ES-I3 (cell line): Measurements from ENCODE around the gene SPACA1.
"Not testable (repeated sequence)": the region's sequence is repeated elsewhere in the genome, so short reads cannot be mapped to it uniquely, and the experiment has no call there.

Experiments
- H3K36me3 ChIP-seq: 2 replicates; pipeline ENCODE4 v1.6.1; 2013; ENCODE audit warnings: mild to moderate bottlenecking, low read length, control low read depth, moderate library complexity; ENCODE audit not compliant: insufficient read depth
- H3K4me1 ChIP-seq: 2 replicates; pipeline ENCODE4 v1.6.1; 2013; ENCODE audit warnings: mild to moderate bottlenecking, control low read depth, low read length; ENCODE audit not compliant: insufficient read depth
- H3K9ac ChIP-seq: 2 replicates; pipeline ENCODE4 v1.6.1; 2013; ENCODE audit warnings: low read depth, mild to moderate bottlenecking, low read length, moderate library complexity
- H3K9me3 ChIP-seq: 2 replicates; pipeline ENCODE4 v1.6.1; 2013; ENCODE audit warnings: mild to moderate bottlenecking, low read length, moderate library complexity; ENCODE audit not compliant: control insufficient read depth, insufficient read depth

The SPACA1 gene, protein sequence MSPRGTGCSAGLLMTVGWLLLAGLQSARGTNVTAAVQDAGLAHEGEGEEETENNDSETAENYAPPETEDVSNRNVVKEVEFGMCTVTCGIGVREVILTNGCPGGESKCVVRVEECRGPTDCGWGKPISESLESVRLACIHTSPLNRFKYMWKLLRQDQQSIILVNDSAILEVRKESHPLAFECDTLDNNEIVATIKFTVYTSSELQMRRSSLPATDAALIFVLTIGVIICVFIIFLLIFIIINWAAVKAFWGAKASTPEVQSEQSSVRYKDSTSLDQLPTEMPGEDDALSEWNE

DNA sequence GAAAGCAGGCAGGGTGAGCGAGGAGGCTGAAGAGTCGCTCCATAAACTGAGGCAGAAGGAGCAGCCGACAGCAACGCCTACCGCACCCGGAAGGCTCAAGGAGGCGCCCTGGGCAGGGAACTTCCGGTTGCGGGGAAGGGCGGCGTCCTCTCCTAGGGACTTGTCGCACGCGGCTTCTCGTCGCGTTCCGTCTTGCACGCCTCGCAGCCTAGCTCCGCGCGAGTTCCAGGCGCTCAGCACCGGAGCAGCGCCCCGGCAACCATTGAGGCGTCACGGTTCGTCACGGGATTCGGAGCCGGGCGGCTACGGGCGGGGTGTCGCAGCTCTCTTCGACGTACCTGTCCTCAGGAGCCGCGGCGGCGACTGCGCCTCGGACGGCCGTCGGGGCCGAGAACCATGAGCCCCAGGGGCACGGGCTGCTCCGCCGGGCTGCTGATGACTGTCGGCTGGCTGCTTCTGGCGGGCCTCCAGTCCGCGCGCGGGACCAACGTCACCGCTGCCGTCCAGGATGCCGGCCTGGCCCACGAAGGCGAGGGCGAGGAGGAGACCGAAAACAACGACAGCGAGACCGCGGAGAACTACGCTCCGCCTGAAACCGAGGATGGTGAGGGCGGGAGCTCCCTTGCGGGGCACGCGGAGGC is at the start of gene SPACA1:
Gene SPACA1 (plus strand): TSS at position 332 of the 641 bp plus-strand sequence. CDS start 65 bp downstream, at position 397.
- no peaks in the 10 kb centered on the region; the same call in 1 of the 2 replicates for H3K4me1 ChIP-seq
- no peak within 1 kb of the TSS for H3K9ac ChIP-seq
- H3K9me3 ChIP-seq, result no peaks in the 10 kb centered on the region
- no peaks in the 10 kb centered on the region for H3K36me3 ChIP-seq

DNA sequence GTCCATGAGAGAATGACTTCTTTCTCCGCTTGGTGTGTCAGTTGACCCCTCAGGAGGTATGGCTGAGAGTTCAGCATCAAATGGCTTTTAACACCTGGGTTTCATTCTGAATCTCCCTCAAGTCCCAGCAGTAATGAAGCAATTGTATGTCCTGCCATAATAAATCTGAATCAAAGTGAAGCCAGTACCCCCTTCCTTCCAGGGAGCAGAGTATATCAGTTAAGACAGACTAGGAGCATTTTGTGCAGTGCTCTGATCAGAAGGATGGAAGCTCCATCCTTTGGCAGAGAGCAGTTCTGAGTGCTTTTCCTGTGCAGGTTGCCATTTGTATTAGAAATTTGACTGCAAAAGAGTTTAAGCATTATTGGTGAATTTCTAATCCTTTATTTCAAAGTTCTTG is 46.9 kb upstream of the SPACA1 start:
- no peaks in the 10 kb centered on the region for H3K4me1 ChIP-seq
- no peaks in the 10 kb centered on the region for H3K9me3 ChIP-seq
- no peak overlapping the region for H3K9ac ChIP-seq
- no peaks in the 10 kb centered on the region for H3K36me3 ChIP-seq

DNA sequence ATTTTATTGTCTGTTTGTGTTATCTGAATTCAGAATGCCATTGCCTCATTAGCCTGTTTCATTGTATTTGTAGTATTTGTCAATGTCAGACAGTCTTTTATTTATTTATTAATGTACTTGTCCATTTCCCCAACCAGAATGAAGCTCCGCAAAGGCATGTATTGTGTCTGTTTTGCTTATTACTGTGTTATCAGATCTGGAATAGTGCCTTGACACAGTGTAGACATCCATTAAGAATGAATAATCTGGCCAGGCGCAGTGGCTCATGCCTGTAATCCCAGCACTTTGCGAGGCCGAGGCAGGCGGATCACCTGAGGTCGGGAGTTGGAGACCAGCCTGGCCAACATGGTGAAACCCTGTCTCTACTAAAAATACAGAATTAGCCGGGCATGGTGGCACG is 46.4 kb upstream of the SPACA1 start:
- not testable (repeated sequence) for H3K36me3 ChIP-seq, H3K4me1 ChIP-seq, H3K9ac ChIP-seq, H3K9me3 ChIP-seq

DNA sequence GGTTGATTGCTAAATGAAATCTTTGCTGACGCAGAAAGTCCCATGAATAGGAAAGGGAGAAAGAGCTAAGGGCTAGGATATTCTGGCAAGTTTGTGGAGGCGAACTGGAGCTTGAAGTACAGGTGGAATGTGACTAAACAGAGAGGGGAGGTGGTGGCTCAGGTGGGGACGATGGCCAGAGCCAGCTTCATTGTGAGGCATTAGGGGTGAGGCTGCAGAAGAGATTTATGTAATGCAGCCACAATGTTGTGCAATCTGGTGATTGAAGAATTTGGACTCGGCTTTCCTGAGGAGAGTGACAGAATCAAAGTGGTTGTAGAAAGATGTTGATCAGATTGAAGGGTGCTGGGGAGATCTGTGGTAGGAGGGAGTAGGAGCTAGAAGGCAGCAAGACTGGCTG is 42.9 kb upstream of the SPACA1 start:
- Histone ChIP-seq H3K9ac (no peak overlapping the region), H3K36me3 (no peaks in the 10 kb centered on the region), H3K9me3 (no peaks in the 10 kb centered on the region), H3K4me1 (no peaks in the 10 kb centered on the region; the same call in 1 of the 2 replicates)

DNA sequence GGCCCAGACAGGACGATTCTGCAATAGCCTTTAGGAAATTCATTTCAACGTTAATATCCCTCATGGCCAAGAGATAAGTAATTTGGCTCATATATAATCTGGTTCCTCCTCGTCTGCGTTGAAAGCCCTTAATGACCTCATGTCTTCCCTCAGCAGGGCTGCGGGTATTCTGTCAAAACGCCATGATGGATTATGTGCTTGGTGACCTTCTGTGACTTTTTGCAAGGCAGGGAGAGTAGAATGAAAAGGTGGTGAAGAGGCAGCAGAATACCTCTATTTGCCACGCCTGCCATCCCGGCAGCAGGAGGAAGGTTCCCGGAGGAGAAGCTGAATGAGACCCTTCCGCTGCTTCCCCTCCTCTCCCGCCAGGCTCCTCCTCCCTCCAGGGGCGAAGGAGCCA is 41.1 kb upstream of the SPACA1 start:
- H3K36me3 ChIP-seq, result no peaks in the 10 kb centered on the region
- no peaks in the 10 kb centered on the region for H3K9me3 ChIP-seq
- no peak overlapping the region for H3K9ac ChIP-seq
- no peaks in the 10 kb centered on the region; the same call in 1 of the 2 replicates for H3K4me1 ChIP-seq

DNA sequence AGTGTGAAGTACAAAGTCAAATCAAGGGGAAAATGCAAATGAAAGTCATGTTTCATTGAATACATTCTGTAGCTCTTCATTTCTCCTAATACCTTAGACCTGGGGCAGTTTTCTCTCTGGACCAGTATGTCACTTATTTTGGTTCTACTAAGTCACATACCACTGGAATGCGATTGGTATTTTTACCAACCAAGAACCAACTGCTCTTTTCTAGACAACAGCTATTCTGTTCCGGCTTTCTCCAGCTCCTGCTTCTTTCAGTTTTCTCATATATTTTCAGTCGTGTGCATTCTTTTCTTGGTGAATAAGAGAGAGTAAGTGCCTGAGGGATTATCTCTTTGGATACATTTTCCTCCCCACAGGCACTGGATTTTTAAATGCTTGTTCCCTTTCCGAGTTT is 39.2 kb upstream of the SPACA1 start:
- Histone ChIP-seq H3K4me1 (no peaks in the 10 kb centered on the region; the same call in 1 of the 2 replicates), H3K9ac (no peak overlapping the region), H3K9me3 (no peaks in the 10 kb centered on the region), H3K36me3 (no peaks in the 10 kb centered on the region)

DNA sequence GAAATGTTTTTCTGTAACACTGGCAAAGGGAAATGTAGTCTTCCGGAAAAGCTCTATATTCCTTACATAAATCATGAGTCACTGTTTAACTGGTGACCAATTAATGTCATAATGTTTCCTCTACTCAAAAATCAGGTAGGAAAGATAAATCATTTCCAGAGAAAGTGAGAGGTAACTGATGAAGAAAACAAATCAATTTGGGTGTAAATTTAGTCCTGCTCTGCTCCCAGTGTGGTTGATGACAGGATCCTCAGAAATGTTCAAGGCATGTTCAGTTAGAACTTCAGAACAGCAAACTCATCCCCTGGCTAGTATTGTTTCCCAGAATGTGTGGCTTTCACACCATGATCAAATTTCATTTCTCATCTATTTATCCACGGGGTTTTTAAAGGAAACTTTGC is 38.8 kb upstream of the SPACA1 start:
- no peaks in the 10 kb centered on the region for H3K36me3 ChIP-seq
- H3K9me3 ChIP-seq, result no peaks in the 10 kb centered on the region
- no peaks in the 10 kb centered on the region; the same call in 1 of the 2 replicates for H3K4me1 ChIP-seq

DNA sequence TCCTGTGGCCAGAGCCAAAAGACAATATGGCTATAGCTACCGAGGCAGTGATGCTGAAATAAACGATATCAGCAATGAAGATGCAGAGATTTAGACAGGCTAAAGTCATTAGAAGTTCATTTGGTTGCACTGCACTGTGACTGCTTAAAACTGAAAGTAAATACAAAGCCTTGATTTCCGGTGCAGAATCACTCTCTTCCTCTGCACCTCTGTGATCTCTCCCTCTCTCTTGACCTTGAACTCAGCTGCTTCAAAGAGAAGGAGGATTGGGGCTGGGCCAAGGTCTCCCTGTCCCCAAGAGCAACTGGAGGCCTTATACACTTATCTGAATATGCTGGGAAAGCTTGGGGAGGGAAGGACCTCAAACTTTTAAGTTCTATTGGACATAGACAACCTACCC is 34.6 kb upstream of the SPACA1 start:
- no peak overlapping the region for H3K9ac ChIP-seq
- H3K36me3 ChIP-seq, result no peaks in the 10 kb centered on the region
- no peaks in the 10 kb centered on the region; the same call in 1 of the 2 replicates for H3K4me1 ChIP-seq
- H3K9me3 ChIP-seq, result no peaks in the 10 kb centered on the region

More for the DNA sequence above, 38.8 kb upstream of the SPACA1 start:
- H3K9ac ChIP-seq, result no peak overlapping the region

DNA sequence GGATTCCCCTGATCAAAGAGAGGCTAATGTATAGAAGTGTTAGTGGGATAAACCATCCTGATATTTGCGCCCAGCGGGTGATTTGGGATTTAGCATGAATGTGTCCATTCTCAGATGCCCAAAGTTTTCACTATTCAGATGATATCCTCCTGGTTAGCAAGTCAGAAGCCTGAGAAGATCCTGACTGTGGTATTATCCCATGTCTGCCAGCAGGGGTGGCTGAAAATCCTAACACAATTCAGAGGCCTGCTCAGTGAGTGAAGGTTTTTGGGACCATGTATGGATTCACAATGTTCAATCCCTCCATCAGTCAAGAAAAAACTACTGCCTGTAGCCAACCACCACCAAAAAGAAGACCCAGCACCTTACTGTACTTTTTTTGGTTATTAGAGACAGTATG is 34.1 kb upstream of the SPACA1 start:
- no peaks in the 10 kb centered on the region; the same call in 1 of the 2 replicates for H3K4me1 ChIP-seq
- no peaks in the 10 kb centered on the region for H3K9me3 ChIP-seq
- no peaks in the 10 kb centered on the region for H3K36me3 ChIP-seq
- no peak overlapping the region for H3K9ac ChIP-seq

DNA sequence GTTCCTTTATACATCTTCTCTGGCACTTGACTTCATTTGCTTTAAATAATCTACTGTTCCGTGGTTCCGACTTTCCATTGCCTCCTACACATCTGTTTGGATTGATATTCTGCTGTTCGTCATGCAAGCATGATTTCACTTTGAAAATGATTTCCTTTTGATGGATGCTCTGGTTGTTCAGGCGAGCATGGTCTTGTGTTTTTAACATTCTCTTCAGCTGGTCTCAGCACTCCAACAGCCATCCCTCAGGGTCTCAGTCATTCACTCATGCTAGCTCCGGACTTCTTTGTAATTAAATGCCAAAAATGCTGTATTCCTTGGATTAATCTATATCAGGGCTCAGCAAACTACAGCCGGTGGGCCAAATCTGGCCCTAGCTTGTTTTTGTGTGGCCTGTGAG is 27.2 kb upstream of the SPACA1 start:
- Histone ChIP-seq H3K9ac (no peak overlapping the region), H3K36me3 (no peaks in the 10 kb centered on the region), H3K9me3 (no peaks in the 10 kb centered on the region), H3K4me1 (no peaks in the 10 kb centered on the region)

DNA sequence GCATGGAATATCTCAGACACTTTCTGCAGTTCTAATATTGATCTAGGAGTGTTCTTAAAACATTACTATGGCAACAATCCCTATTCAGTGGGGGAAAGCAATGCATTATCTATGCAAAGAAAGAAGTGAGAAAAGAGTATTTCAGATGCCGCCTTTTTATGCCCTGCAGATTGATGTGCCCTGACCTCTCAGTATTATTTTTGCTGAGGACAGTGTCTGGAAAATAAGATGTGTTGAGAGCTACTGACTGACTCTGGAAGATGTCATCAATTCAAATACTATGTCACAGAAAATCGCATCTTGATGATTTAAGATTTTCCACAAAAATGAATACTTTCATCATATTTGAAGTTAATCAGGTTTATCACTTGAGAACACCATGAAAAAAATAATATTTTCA is 22.9 kb upstream of the SPACA1 start:
- Histone ChIP-seq H3K9me3 (peaks cover 3% of the 10 kb centered on the region; the same call in 1 of the 2 replicates), H3K9ac (no peak overlapping the region), H3K4me1 (no peaks in the 10 kb centered on the region), H3K36me3 (no peaks in the 10 kb centered on the region)

DNA sequence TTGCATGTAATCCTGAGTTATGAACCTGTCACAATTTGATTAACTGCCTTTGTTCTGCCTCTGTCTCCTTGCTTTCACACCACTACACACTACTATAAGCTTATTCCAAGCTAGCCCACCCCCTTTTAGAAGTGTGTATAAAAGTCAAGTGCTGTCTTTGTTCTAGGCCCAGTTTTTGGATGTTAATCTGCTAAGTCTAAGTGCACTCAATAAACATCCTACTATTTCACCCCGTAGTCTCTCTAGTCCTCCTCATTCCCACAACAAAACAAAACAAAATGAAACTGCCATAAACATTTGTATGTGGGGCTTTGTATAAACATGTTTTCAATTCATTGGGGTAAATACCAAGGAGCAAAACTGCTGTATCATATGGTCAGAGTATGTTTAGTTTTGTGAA is 16.1 kb upstream of the SPACA1 start:
- H3K9ac ChIP-seq, result no peak overlapping the region
- peaks cover 16% of the 10 kb centered on the region for H3K9me3 ChIP-seq
- H3K4me1 ChIP-seq, result no peaks in the 10 kb centered on the region
- H3K36me3 ChIP-seq, result no peaks in the 10 kb centered on the region

DNA sequence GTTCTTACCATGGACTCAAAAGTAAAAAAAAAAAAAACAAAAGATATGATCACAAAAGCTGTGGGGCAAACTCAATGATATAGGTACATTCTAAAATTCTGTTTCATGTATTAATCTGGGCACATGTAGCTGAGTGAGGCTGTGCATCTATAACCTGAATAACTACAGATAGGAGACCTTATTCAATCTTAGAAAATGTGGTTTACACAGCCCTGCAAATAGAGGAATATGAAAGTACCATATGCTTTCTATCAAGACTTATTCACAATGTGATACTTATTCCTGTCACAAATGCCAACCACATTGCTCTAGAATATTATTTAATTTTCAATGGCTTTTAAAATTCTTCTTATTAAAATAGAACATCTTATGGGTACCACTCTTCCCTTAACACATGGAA is 3.1 kb upstream of the SPACA1 start:
- Histone ChIP-seq H3K9ac (no peak overlapping the region), H3K36me3 (no peaks in the 10 kb centered on the region)

DNA sequence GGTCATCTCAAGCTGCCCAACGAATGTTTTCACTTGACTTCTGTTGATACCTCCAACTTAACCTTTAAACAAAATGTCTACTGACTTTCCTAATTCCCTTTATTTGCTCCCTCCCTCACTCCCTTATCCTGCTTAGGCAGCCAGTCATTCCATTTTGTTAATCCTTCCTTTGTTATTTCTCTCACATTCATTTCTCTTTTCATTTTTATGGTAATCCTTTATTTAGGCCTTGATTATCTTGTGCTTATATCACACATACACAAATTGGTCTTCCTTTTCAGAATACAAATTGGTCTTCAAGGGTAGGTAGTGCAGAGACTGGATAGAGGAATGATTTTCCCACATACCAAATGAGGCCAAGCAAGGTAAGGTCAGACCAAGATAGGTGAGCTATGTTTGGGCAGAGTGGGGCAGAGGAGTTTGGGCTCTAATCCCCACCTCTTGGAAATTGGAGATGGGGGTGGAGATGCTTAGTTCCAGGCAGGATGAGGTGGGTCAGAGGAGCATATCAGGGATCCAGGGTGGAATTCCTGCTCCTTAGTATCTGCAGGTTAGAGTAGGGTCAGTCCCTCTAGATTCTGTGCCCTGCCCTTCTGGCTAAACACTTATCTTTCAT is 2.0 kb upstream of the SPACA1 start:
- no peaks in the 10 kb centered on the region; the same call in 1 of the 2 replicates for H3K4me1 ChIP-seq
- H3K9me3 ChIP-seq, result no peaks in the 10 kb centered on the region
- no peak overlapping the region for H3K9ac ChIP-seq
- H3K36me3 ChIP-seq, result no peaks in the 10 kb centered on the region

More for the DNA sequence above, 3.1 kb upstream of the SPACA1 start:
- no peaks in the 10 kb centered on the region; the same call in 1 of the 2 replicates for H3K4me1 ChIP-seq
- H3K9me3 ChIP-seq, result no peaks in the 10 kb centered on the region

DNA sequence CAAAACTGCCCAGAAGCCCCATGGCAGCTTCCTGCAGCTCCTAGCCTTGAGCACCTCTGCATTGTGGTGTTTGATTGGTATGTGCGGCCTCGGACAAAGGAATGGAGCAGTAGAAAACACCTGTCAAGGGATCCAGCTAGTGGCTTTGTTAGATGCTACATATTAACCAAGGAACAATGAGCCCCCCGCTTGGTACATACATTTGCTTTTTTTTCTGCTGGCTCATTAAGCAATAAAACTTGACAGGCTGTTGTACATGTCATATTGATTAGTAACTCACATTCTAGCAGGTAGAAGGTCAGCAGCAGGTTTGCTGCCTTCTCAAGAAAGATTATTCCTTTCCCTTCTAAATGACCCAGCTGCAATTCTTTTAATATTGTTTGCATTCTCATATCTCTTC is 937 bp downstream of the SPACA1 start:
- H3K36me3 ChIP-seq, result no peaks in the 10 kb centered on the region

More for the DNA sequence above, 937 bp downstream of the SPACA1 start:
- Histone ChIP-seq H3K4me1 (no peaks in the 10 kb centered on the region; the same call in 1 of the 2 replicates), H3K9ac (no peak overlapping the region), H3K9me3 (no peaks in the 10 kb centered on the region)
